Measurements from ENCODE around the gene HNRNPA3. TPM values are rescaled to one million over a fixed set of nuclear protein-coding genes. Genes with fewer than 3 reads are reported as not detected.
"Not testable (repeated sequence)": the region's sequence is repeated elsewhere in the genome, so short reads cannot be mapped to it uniquely, and the experiment has no call there.

HNRNPA3 gene
- total RNA-seq, 4 donors from 2014 or later: 32.6 to 55.9 (median 47.4) TPM

DNA sequence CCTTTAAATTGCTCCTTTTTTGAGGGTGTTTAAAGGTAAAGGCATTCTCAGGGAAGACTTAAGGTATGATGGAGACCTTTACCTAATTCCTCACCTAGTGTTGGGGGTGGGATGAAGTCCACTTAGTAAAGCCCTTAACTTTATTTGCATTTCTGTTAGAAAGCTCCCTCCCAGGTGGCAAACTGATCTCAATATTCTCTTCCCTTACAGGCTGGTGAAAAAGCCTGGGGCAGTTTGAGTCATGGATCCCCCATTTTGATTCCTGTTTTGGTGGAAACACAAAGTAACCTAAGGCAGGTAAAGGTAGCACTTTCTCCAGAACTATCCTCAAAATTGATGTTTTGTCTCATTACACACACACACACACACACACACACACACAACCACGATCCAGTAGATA, 33.8 kb upstream of the HNRNPA3 start:
- WGBS, 2 donors: 76 to 77% methylated on average over 1 of the region's 1 CpG
- TF ChIP-seq POLR2A (IDR thresholded peaks at IDR 0.05): no peak
- TF ChIP-seq, protein P1, sequence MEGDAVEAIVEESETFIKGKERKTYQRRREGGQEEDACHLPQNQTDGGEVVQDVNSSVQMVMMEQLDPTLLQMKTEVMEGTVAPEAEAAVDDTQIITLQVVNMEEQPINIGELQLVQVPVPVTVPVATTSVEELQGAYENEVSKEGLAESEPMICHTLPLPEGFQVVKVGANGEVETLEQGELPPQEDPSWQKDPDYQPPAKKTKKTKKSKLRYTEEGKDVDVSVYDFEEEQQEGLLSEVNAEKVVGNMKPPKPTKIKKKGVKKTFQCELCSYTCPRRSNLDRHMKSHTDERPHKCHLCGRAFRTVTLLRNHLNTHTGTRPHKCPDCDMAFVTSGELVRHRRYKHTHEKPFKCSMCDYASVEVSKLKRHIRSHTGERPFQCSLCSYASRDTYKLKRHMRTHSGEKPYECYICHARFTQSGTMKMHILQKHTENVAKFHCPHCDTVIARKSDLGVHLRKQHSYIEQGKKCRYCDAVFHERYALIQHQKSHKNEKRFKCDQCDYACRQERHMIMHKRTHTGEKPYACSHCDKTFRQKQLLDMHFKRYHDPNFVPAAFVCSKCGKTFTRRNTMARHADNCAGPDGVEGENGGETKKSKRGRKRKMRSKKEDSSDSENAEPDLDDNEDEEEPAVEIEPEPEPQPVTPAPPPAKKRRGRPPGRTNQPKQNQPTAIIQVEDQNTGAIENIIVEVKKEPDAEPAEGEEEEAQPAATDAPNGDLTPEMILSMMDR (IDR thresholded peaks at IDR 0.05): no peak
- no peak for DNase-seq (ENCODE audit: low spot score in 2 of 2)
- intact Hi-C loops (cut with DNase I; ENCODE audit: low total_unique reads): no loop called here
- H3K4me3 ChIP-seq (ENCODE audit: low read depth, poor library complexity, severe bottlenecking): no peak overlapping the region

DNA sequence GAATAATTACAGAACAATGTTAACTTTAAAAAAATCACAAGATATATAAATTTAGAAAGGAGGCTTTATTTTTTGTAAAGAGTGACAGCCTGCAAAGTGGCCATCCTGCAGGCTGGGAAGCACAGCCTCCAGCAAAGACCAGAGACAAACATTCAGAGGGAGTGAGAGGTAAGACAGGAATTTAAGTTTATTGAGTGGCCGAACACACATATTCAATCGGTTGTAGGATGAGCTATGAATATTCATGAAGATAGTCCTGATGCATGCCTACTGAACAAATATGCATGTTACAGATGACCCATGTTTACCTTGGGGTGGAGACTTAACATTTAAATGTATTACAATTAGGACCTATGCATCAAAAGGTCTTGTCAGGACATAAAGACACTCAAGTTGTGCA, 33.4 kb upstream of the HNRNPA3 start:
- TF ChIP-seq, protein P1 (IDR thresholded peaks at IDR 0.05): no peak
- no peak for DNase-seq (ENCODE audit: low spot score in 2 of 2)
- H3K4me3 ChIP-seq (ENCODE audit: low read depth, poor library complexity, severe bottlenecking): no peak overlapping the region
- intact Hi-C loops (cut with DNase I; ENCODE audit: low total_unique reads): no loop called here
- 80 to 81% methylated on average over 2 of the region's 2 CpGs for WGBS, 2 donors

DNA sequence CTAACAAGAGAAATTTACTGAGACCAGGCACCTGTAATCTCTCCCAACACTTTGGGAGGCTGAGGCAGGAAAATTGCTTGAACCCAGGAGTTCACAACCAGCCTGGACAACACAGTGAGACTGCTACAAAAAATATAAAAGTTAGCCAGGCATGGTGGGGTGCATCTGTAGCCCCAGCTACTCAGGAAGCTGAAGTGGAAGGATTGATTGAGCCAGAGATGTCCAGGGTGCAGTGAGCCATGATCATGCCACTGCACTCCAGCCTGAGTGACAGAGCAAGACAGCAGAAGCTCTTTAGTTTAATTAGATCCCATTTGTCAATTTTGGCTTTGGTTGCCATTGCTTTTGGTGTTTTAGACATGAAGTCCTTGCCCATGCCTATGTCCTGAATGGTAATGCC, 32.9 kb upstream of the HNRNPA3 start:
- intact Hi-C loops (cut with DNase I; ENCODE audit: low total_unique reads); H3K4me3 ChIP-seq (ENCODE audit: low read depth, poor library complexity, severe bottlenecking); DNase-seq (ENCODE audit: low spot score in 2 of 2): not testable (repeated sequence)

DNA sequence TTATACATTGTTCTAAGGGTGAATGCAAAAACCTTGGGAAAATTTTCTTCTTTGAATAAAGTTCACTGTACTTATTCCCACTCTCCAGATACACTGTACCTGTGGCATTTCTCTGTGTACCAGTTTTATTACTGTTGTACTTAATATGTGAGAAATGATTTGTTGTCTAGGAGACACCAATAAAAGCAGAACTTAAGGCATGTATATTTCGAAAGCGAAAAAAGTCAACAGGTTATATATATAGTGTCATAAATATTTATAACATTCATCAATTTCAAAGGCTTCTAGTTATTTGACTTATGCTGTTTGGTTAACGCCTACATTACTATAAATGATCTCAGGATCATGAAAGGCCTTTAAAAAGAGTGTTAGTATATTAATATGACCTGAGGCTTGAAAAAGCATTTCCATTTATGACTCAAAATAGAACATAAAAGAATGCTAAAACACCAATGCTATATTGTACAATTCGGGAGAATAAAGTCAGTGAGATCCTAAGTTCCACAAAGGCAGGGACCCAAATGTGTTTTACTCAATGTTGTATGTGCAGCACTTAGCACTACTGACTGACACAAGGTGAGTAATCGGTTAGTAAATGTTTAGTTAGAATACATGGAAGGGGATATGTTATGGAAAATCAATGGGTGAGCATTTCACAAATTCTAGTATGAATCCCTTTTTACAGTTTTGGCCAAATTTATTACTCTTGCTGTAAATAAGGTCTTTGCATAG, 32.2 kb upstream of the HNRNPA3 start:
- no peak for TF ChIP-seq POLR2A (IDR thresholded peaks at IDR 0.05)
- TF ChIP-seq, protein P1 (IDR thresholded peaks at IDR 0.05): no peak
- 67 to 74% methylated on average over 5 of the region's 5 CpGs for WGBS, 2 donors
- H3K4me3 ChIP-seq (ENCODE audit: low read depth, poor library complexity, severe bottlenecking): no peak overlapping the region
- intact Hi-C loops (cut with DNase I; ENCODE audit: low total_unique reads): no loop called here
- no peak for DNase-seq (ENCODE audit: low spot score in 2 of 2)

DNA sequence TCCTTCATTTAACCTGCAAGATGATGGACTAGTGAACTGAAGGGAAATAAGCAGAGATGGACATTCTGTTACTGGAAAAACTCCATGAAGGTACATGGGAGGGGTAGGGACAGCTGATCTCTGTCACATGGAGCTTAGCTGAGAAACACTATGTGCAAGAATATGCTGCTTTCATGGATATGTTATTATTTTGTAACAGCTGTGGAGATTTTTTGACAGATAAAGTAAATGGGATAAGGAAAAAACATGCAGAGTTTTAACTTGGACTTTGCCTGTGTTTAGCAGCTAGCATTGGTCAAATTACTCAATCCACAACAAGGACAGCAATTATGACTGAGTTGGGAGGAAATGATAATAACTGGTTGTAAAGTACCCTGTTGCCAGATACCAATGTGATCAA, 28.7 kb upstream of the HNRNPA3 start:
- DNase-seq (ENCODE audit: low spot score in 2 of 2): no peak
- no peak for TF ChIP-seq POLR2A (IDR thresholded peaks at IDR 0.05)
- TF ChIP-seq, protein P1 (IDR thresholded peaks at IDR 0.05): no peak
- intact Hi-C loops (cut with DNase I; ENCODE audit: low total_unique reads): no loop called here
- no peak overlapping the region for H3K4me3 ChIP-seq (ENCODE audit: low read depth, poor library complexity, severe bottlenecking)

DNA sequence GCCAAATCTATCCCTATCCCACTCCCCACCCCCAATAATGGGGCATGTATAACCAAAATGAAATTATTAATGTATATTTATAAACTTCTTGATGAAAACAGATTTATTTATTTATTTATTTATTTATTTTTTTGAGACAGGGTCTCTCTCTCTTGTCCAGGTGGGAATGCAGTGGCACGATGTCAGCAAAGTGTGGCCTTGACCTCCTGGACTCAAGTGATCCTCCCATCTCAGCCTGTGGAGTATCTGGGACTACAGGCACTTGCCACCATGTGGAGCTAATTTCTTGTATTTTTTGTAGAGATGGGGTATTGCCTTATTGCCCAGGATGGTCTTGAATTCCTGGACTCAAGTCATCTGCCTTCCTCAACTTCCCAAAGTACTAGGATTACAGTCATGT, 28.0 kb upstream of the HNRNPA3 start:
- DNase-seq (ENCODE audit: low spot score in 2 of 2): no peak
- 91 to 95% methylated on average over 1 of the region's 1 CpG for WGBS, 2 donors
- intact Hi-C loops (cut with DNase I; ENCODE audit: low total_unique reads): no loop called here
- TF ChIP-seq, protein P1 (IDR thresholded peaks at IDR 0.05): no peak
- TF ChIP-seq POLR2A (IDR thresholded peaks at IDR 0.05): no peak
- H3K4me3 ChIP-seq (ENCODE audit: low read depth, poor library complexity, severe bottlenecking): no peak overlapping the region

DNA sequence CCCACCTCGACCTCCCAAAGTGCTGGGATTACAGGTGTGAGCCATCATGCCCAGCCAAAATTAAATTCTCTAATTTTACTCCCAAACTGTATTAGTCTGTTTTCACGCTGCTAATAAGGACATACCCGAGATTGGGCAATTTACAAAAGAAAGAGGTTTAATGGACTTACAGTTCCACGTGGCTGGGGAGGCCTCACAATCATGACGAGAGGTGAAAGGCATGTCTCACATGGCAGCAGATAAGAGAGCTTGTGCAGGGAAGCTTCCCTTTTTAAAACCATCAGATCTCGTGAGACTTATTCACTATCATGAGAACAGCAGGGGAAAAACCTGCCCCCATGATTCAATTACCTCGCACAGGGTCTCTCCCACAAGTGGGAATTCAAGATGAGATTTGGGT, 26.6 kb upstream of the HNRNPA3 start:
- DNase-seq (ENCODE audit: low spot score in 2 of 2); intact Hi-C loops (cut with DNase I; ENCODE audit: low total_unique reads): not testable (repeated sequence)

More for the DNA sequence above, 26.6 kb upstream of the HNRNPA3 start:
- H3K4me3 ChIP-seq (ENCODE audit: low read depth, poor library complexity, severe bottlenecking): not testable (repeated sequence)
- 78 to 84% methylated on average over 7 of the region's 7 CpGs for WGBS, 2 donors
